ENCODE results near the gene ALAS1.

The ALAS1 gene

GRCh38 chr3:52257911-52258310, 60.0 kb downstream of the ALAS1 start:
- Histone ChIP-seq H3K9me3 (no peaks in the 10 kb centered on the region), H3K4me1 (no peaks in the 10 kb centered on the region), H3K36me3 (replicated peaks) (peaks cover 89% of the 10 kb centered on the region), H3K4me3 (no peak overlapping the region), H3K27me3 (ENCODE audit: low read depth) (no peaks in the 10 kb centered on the region)
- in situ Hi-C loops (cut with MboI; ENCODE audit: low sequenced_read_pairs): loop anchor here (25.0 kb wide), 1 partner anchor 429 kb away; the partner anchor contains the start of genes GNL3 and PBRM1
- DNase-seq (ENCODE audit: low spot score in 2 of 2): no peak

GRCh38 chr3:52259035-52259434, 61.1 kb downstream of the ALAS1 start:
- Histone ChIP-seq H3K4me3 (no peak overlapping the region), H3K36me3 (replicated peaks) (peaks cover 89% of the 10 kb centered on the region), H3K4me1 (no peaks in the 10 kb centered on the region), H3K27me3 (ENCODE audit: low read depth) (no peaks in the 10 kb centered on the region), H3K9me3 (no peaks in the 10 kb centered on the region)
- in situ Hi-C loops (cut with MboI; ENCODE audit: low sequenced_read_pairs): loop anchor here (25.0 kb wide), 1 partner anchor 428 kb away; the partner anchor contains the start of genes GNL3 and PBRM1
- DNase-seq (ENCODE audit: low spot score in 2 of 2): no peak

GRCh38 chr3:52259448-52259847, 61.5 kb downstream of the ALAS1 start:
- H3K9me3 ChIP-seq: no peaks in the 10 kb centered on the region
- no peak for DNase-seq (ENCODE audit: low spot score in 2 of 2)
- H3K4me1 ChIP-seq: no peaks in the 10 kb centered on the region
- in situ Hi-C loops (cut with MboI; ENCODE audit: low sequenced_read_pairs): loop anchor here (25.0 kb wide), 1 partner anchor 428 kb away; the partner anchor contains the start of genes GNL3 and PBRM1
- no peaks in the 10 kb centered on the region for H3K27me3 ChIP-seq (ENCODE audit: low read depth)
- H3K36me3 ChIP-seq (replicated peaks): peaks cover 89% of the 10 kb centered on the region
- H3K4me3 ChIP-seq: no peak overlapping the region

DNA sequence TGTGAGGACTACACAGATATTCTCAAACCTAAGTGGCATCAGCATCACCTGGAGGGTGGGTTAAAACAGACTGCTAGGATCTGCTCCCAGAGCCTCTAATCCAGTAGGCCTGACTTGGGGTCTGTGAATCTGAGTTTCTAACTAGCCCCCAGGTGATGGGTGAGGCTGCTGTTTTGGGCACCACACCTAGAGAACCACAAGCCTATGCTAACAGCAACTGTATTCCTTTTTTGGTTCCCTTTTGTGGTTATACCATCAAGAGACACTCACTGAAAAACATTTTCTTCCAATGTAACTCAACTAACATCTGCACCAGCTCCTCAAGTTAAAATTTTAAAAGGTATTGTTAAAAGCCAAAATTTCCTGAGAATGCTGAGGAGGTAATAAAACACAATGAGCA, 64.5 kb downstream of the ALAS1 start:
- no peaks in the 10 kb centered on the region for H3K4me1 ChIP-seq
- H3K9me3 ChIP-seq: no peaks in the 10 kb centered on the region
- in situ Hi-C loops (cut with MboI; ENCODE audit: low sequenced_read_pairs): loop anchor here (25.0 kb wide), 1 partner anchor 425 kb away; the partner anchor contains the start of genes GNL3 and PBRM1
- DNase-seq (ENCODE audit: low spot score in 2 of 2): no peak
- H3K36me3 ChIP-seq (replicated peaks): peaks cover 96% of the 10 kb centered on the region
- H3K4me3 ChIP-seq: no peak overlapping the region
- no peaks in the 10 kb centered on the region for H3K27me3 ChIP-seq (ENCODE audit: low read depth)

All from HAP-1 (cell line).